Tibial artery (tissue), 4 donors: ENCODE data around the gene ADAMTS2.

Experiments used
- DNase-seq, 2 donors: peaks; one replicate each; pipeline ENCODE4 v3.0.0-alpha.2; 2019
- H3K27ac ChIP-seq, 2 donors: fragments of 200-600 bp; sonication (generic) in 1 of 2; 1 replicate in 1 of 2; 2 replicates in 1 of 2; pipeline ENCODE4 v1.5.1; 2018 to 2019; ENCODE audit warnings: mild to moderate bottlenecking in 1 of 2
- H3K27me3 ChIP-seq, 2 donors: fragments of 200-600 bp; sonication (generic) in 1 of 2; one replicate each; pipeline versions ENCODE4 v1.5.1 to v1.6.0; 2016 to 2019
- H3K36me3 ChIP-seq, 3 donors: fragments of 200-600 bp; sonication (generic) in 2 of 3; one replicate each; pipeline ENCODE4 v1.5.1; 2016 to 2019; ENCODE audit warnings: mild to moderate bottlenecking in 2 of 3
- H3K4me1 ChIP-seq, 4 donors: fragments of 200-600 bp; sonication (generic) in 2 of 4; 1 replicate in 3 of 4; 2 replicates in 1 of 4; pipeline ENCODE4 v1.5.1; 2016 to 2019
- H3K4me3 ChIP-seq, 2 donors: fragments of 200-600 bp; sonication (generic) in 1 of 2; 1 replicate in 1 of 2; 2 replicates in 1 of 2; pipeline ENCODE4 v1.5.1; 2018 to 2019; ENCODE audit warnings: mild to moderate bottlenecking in 2 of 2
- H3K9me3 ChIP-seq, 3 donors: fragments of 200-600 bp; sonication (generic) in 1 of 3; one replicate each; pipeline ENCODE4 v1.5.1; 2016 to 2019
- intact Hi-C: fragments of 100-400 bp; cut with DNase I; formaldehyde crosslinking; loops from one replicate; pipeline ENCODE4 v1.15.0; 2023; ENCODE audit warnings: low total_unique reads
- TF ChIP-seq, protein P1 (sequence below), 2 experiments: fragments of 200-600 bp in 1 of 2; fragments of 450-650 bp in 1 of 2; IDR thresholded peaks; one replicate each; pipeline ENCODE4 v1.5.1; 2017 to 2019; ENCODE audit warnings: antibody characterized with exemption in 2 of 2, mild to moderate bottlenecking in 1 of 2, moderate library complexity in 1 of 2

Gene ADAMTS2

GRCh38 chr5:179115307-179115706 is 230.0 kb downstream of the ADAMTS2 start:
- Histone ChIP-seq H3K27me3 (no peaks in the 10 kb centered on the region), H3K4me3 (no peak overlapping the region), H3K36me3 (peaks cover 24 to 54% (median 50%) of the 10 kb centered on the region in 3 donors), H3K9me3 (peaks cover 14 to 78% (median 57%) of the 10 kb centered on the region in 3 donors), H3K27ac (no peak overlapping the region), H3K4me1 (no peaks in the 10 kb centered on the region)
- intact Hi-C loops, result no loop called here
- DNase-seq, result no peak
- TF ChIP-seq, protein P1, sequence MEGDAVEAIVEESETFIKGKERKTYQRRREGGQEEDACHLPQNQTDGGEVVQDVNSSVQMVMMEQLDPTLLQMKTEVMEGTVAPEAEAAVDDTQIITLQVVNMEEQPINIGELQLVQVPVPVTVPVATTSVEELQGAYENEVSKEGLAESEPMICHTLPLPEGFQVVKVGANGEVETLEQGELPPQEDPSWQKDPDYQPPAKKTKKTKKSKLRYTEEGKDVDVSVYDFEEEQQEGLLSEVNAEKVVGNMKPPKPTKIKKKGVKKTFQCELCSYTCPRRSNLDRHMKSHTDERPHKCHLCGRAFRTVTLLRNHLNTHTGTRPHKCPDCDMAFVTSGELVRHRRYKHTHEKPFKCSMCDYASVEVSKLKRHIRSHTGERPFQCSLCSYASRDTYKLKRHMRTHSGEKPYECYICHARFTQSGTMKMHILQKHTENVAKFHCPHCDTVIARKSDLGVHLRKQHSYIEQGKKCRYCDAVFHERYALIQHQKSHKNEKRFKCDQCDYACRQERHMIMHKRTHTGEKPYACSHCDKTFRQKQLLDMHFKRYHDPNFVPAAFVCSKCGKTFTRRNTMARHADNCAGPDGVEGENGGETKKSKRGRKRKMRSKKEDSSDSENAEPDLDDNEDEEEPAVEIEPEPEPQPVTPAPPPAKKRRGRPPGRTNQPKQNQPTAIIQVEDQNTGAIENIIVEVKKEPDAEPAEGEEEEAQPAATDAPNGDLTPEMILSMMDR (IDR thresholded peaks at IDR 0.05), result no peak

DNA sequence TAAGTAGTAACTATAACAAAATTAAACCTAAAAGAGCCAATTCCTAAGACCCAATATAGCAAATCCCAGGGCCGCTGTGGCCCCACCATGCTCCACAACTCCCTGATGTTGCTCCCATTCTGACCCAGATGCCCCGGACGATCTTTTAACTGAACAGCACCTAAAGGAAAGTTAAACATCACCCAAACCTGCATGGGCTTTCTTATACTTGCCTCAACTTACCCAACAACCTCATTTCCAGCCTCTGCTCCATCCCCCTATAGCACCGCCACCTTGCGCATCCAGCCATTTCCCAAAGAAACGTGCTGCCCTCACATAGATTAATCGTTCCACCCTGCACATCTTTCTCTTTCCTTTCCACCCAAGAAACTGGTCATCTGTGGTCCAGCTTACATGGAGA is 230.5 kb downstream of the ADAMTS2 start:
- TF ChIP-seq, protein P1 (IDR thresholded peaks at IDR 0.05), result no peak
- Histone ChIP-seq H3K4me1 (no peaks in the 10 kb centered on the region), H3K4me3 (no peak overlapping the region), H3K27ac (no peak overlapping the region), H3K36me3 (peaks cover 23 to 54% (median 50%) of the 10 kb centered on the region in 3 donors), H3K27me3 (no peaks in the 10 kb centered on the region), H3K9me3 (peaks cover 14 to 79% (median 61%) of the 10 kb centered on the region in 3 donors)
- DNase-seq, result peak in 1 of 2 donors; percentile 17
- intact Hi-C loops, result no loop called here

DNA sequence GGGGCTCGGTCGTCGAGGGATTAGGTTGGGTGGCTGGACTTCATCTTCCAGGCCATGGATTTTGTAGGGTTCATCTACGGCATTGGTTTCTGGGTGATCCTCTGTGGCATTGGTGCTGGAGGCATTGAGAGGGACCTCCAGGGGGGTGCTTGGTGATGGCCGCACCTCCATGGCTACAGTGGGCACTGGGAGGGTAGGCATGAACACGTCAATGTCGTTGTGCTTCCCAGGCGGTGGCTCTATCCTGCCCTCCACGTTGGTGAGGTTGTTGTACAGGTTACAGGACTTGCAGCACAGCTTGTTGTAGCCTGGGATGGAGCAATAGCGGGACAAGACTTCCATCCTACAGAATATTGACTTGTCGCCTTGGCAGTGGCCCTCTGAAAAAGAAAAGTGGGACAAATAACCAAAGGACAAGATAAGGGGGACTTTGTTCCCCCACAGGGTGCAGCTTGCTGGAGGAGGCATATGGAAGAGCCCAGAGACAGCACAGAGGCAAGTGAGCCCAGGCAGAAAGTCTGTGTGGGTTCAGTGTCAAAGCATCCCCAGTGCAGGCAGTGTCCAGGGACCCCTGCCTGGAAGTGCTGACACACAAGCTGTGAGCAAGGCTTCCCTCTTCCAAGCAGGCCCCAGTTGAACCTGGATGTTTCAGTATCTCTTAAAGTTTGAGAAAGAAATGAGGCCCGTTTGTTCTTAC is 231.2 kb downstream of the ADAMTS2 start:
- no peak overlapping the region for H3K27ac ChIP-seq
- peaks cover 23 to 54% (median 50%) of the 10 kb centered on the region in 3 donors for H3K36me3 ChIP-seq
- H3K27me3 ChIP-seq, result no peaks in the 10 kb centered on the region
- peak in 1 of 2 donors; percentile 21 for DNase-seq
- intact Hi-C loops, result no loop called here
- no peaks in the 10 kb centered on the region for H3K4me1 ChIP-seq
- H3K4me3 ChIP-seq, result no peak overlapping the region
- TF ChIP-seq, protein P1 (IDR thresholded peaks at IDR 0.05), result no peak
- peaks cover 14 to 80% (median 63%) of the 10 kb centered on the region in 3 donors for H3K9me3 ChIP-seq

DNA sequence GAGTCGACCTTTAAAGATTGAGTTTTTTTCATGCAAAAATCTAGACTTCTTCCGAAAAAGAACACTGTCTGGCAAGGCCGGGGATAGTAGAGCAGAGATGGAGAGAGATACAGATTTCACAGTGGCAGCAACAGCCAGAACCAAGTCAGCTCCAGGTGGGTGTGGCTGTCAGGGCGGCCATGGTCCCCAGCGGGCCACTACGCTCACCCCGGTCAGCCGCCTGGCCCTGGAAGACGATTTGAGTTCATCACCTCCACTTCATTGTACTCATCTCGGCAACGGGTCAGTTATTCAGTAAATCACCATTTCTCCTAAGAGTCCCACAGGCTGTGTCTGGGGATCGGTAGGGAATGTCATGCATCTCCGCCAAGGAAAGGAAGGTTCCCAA is 232.1 kb downstream of the ADAMTS2 start:
- TF ChIP-seq, protein P1 (IDR thresholded peaks at IDR 0.05), result no peak
- H3K4me3 ChIP-seq, result no peak overlapping the region

GRCh38 chr5:179112469-179113142 is 232.7 kb downstream of the ADAMTS2 start:
- intact Hi-C loops, result no loop called here
- TF ChIP-seq, protein P1 (IDR thresholded peaks at IDR 0.05), result no peak
- Histone ChIP-seq H3K36me3 (peaks cover 23 to 49% (median 47%) of the 10 kb centered on the region in 3 donors), H3K27ac (no peak overlapping the region), H3K4me3 (no peak overlapping the region), H3K4me1 (no peaks in the 10 kb centered on the region), H3K27me3 (no peaks in the 10 kb centered on the region), H3K9me3 (peaks cover 14 to 95% (median 71%) of the 10 kb centered on the region in 3 donors)
- peak in 1 of 2 donors; percentile 23 for DNase-seq

More for the DNA sequence above, 232.1 kb downstream of the ADAMTS2 start:
- intact Hi-C loops, result no loop called here
- Histone ChIP-seq H3K36me3 (peaks cover 23 to 50% (median 49%) of the 10 kb centered on the region in 3 donors), H3K27me3 (no peaks in the 10 kb centered on the region), H3K4me1 (no peaks in the 10 kb centered on the region), H3K9me3 (peaks cover 14 to 89% (median 66%) of the 10 kb centered on the region in 3 donors), H3K27ac (no peak overlapping the region)
- peak in 1 of 2 donors; percentile 13 for DNase-seq
